Stimulated activated CD8-positive, alpha-beta memory T cell treated with anti-CD3 and anti-CD28 coated beads, Interleukin-15, amount 100 ng/mL, for 4 hours (primary cell): ENCODE measurements around the gene ETV1.

Experiments used
- DNase-seq, 2 donors: peaks; one replicate each; pipeline ENCODE4 v3.0.0-alpha.2; 2020; ENCODE audit warnings: low read depth in 2 of 2

The ETV1 gene

GRCh38 chr7:13879994-13880686 lies 109.3 kb downstream of the ETV1 start:
- DNase-seq, result no peak

- DNase-seq, result no peak
Observed at GRCh38 chr7:13879143-13879542, 110.3 kb downstream of the ETV1 start.

GRCh38 chr7:13878154-13878553 lies 111.3 kb downstream of the ETV1 start:
- no peak for DNase-seq

- no peak for DNase-seq
Observed at GRCh38 chr7:13875496-13876074, 113.9 kb downstream of the ETV1 start.

- DNase-seq, result no peak
Observed at GRCh38 chr7:13874783-13875182, 114.7 kb downstream of the ETV1 start.

GRCh38 chr7:13872709-13873108 lies 116.8 kb downstream of the ETV1 start:
- DNase-seq, result no peak

GRCh38 chr7:13871008-13871407 lies 118.5 kb downstream of the ETV1 start:
- DNase-seq, result no peak

GRCh38 chr7:13860734-13861133 lies 128.7 kb downstream of the ETV1 start:
- no peak for DNase-seq

GRCh38 chr7:13856012-13856411 lies 133.5 kb downstream of the ETV1 start:
- no peak for DNase-seq

GRCh38 chr7:13852281-13852968 lies 137.0 kb downstream of the ETV1 start:
- DNase-seq, result no peak

- DNase-seq, result no peak
Observed at GRCh38 chr7:13851736-13852135, 137.7 kb downstream of the ETV1 start.

GRCh38 chr7:13850185-13850752 lies 139.2 kb downstream of the ETV1 start:
- DNase-seq, result peak; percentile 31 to 54

GRCh38 chr7:13849163-13849892 lies 140.1 kb downstream of the ETV1 start:
- DNase-seq, result no peak

GRCh38 chr7:13848681-13849131 lies 140.8 kb downstream of the ETV1 start:
- DNase-seq, result no peak

- no peak for DNase-seq
Observed at GRCh38 chr7:13846386-13846785, 143.1 kb downstream of the ETV1 start.

GRCh38 chr7:13845601-13846000 lies 143.9 kb downstream of the ETV1 start:
- no peak for DNase-seq

GRCh38 chr7:13844954-13845353 lies 144.5 kb downstream of the ETV1 start:
- no peak for DNase-seq

- DNase-seq, result no peak
Observed at GRCh38 chr7:13841284-13841683, 148.2 kb downstream of the ETV1 start.
